Osteoblast (primary cell): ENCODE measurements around the gene HNMT. TPM values are rescaled to one million over a fixed set of nuclear protein-coding genes. Genes with fewer than 3 reads are reported as not detected.
A peak's percentile ranks its signal among the peaks of the same experiment; 100 is the strongest.

Experiments
- DNase-seq: peaks from one replicate; pipeline ENCODE4 v3.0.0; 2011; ENCODE audit warnings: low spot score, mixed read lengths; ENCODE audit not compliant: insufficient read length; ENCODE audit errors: missing footprints
- H2AFZ ChIP-seq: 2 replicates; pipeline ENCODE4 v1.6.0; 2011; ENCODE audit warnings: mild to moderate bottlenecking, low read length
- H3K27ac ChIP-seq: 2 replicates; pipeline ENCODE4 v1.5.1; 2011; ENCODE audit warnings: mild to moderate bottlenecking, low read depth, low read length, moderate library complexity
- H3K27me3 ChIP-seq: 2 replicates; pipeline ENCODE4 v1.6.0; 2012; ENCODE audit warnings: mild to moderate bottlenecking, control low read depth, inconsistent platforms, low read length, moderate library complexity; ENCODE audit not compliant: insufficient read depth
- H3K36me3 ChIP-seq: 2 replicates; pipeline ENCODE4 v1.5.1; 2011; ENCODE audit warnings: mild to moderate bottlenecking, low read length, control low read depth, moderate library complexity; ENCODE audit not compliant: insufficient read depth
- H3K4me1 ChIP-seq: 2 replicates; pipeline ENCODE4 v1.5.1; 2011; ENCODE audit warnings: mild to moderate bottlenecking, low read length, control low read depth, moderate library complexity; ENCODE audit not compliant: insufficient read depth
- H3K4me2 ChIP-seq: 2 replicates; pipeline ENCODE4 v1.6.0; 2011; ENCODE audit warnings: mild to moderate bottlenecking, low read length; ENCODE audit not compliant: insufficient read depth
- H3K4me3 ChIP-seq: fragments of 200-600 bp; sonication (generic); 3 replicates; pipeline ENCODE4 v1.5.1; 2012; ENCODE audit warnings: mild to moderate bottlenecking, low read length, inconsistent platforms; ENCODE audit not compliant: insufficient read depth
- H3K79me2 ChIP-seq: 2 replicates; pipeline ENCODE4 v1.6.0; 2012; ENCODE audit warnings: mild to moderate bottlenecking, low read length, control low read depth, inconsistent platforms; ENCODE audit not compliant: insufficient read depth
- H3K9me3 ChIP-seq: 2 replicates; pipeline ENCODE4 v1.5.1; 2011; ENCODE audit warnings: low read depth, low read length, control low read depth
- H4K20me1 ChIP-seq: 2 replicates; pipeline ENCODE4 v1.6.0; 2012; ENCODE audit warnings: mild to moderate bottlenecking, low read length, control low read depth; ENCODE audit not compliant: insufficient read depth
- total RNA-seq: library from RNA; depleted of rRNA; stranded (reverse); fragments of >200 nt; gene quantifications from 2 replicates; pipeline ENCODE4 v1.2.3, GENCODE V29; 2012
- TF ChIP-seq, protein P1 (sequence below): IDR thresholded peaks from 2 replicates; pipeline ENCODE4 v1.5.1; 2011; ENCODE audit warnings: mild to moderate bottlenecking, low read depth, low read length, moderate library complexity; ENCODE audit errors: extremely low read depth

Gene HNMT
- total RNA-seq, 1 donor: 115 TPM

DNA sequence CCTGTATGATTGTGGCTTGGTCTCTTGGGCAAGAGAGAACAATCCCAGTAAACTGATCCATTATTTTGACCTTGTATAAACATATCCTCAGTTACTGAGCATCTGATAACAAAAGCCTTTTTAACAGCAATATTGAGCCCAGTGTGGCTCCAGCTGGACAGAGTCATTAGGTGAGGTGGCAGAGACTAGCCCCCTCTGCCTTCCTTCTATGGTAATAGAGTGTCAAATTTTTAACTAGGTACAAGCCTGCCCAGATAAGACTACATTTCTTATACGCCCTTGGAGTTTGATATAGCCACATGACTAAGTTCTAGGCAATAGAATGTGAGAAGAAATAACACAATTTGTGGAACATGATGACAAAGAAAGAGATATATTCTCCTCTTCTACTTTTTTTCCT is 56.2 kb downstream of the HNMT start:
- H3K27ac ChIP-seq: no peak overlapping the region
- TF ChIP-seq, protein P1, sequence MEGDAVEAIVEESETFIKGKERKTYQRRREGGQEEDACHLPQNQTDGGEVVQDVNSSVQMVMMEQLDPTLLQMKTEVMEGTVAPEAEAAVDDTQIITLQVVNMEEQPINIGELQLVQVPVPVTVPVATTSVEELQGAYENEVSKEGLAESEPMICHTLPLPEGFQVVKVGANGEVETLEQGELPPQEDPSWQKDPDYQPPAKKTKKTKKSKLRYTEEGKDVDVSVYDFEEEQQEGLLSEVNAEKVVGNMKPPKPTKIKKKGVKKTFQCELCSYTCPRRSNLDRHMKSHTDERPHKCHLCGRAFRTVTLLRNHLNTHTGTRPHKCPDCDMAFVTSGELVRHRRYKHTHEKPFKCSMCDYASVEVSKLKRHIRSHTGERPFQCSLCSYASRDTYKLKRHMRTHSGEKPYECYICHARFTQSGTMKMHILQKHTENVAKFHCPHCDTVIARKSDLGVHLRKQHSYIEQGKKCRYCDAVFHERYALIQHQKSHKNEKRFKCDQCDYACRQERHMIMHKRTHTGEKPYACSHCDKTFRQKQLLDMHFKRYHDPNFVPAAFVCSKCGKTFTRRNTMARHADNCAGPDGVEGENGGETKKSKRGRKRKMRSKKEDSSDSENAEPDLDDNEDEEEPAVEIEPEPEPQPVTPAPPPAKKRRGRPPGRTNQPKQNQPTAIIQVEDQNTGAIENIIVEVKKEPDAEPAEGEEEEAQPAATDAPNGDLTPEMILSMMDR: no peak
- H3K4me3 ChIP-seq: no peak overlapping the region
- H2AFZ ChIP-seq: no peak overlapping the region
- peak; percentile 30 for DNase-seq
- H3K4me2 ChIP-seq: no peak overlapping the region
- no peaks in the 10 kb centered on the region for H3K79me2 ChIP-seq
- no peaks in the 10 kb centered on the region for H3K27me3 ChIP-seq
- no peaks in the 10 kb centered on the region for H4K20me1 ChIP-seq
- H3K9me3 ChIP-seq: no peaks in the 10 kb centered on the region
- H3K36me3 ChIP-seq: no peaks in the 10 kb centered on the region
- peaks cover 13% of the 10 kb centered on the region for H3K4me1 ChIP-seq

DNA sequence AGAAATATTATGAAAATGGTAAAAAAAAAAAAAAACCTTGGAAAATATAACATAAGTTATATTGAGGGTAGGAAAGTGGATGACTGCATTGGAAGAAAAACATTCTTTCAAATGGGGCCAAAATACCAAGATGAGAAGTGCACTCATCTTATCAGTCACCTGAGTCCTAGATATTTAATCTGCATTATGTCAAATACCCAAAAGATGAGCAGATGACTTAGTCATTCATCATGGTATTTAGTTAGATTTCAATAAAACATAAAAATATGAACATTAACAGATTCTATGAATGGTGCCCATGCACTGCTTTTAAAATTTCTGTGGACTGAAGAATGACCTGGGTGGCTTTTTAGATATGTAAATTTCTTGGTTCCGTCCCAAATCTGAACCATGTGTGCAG is 56.9 kb downstream of the HNMT start:
- Histone ChIP-seq H3K27me3 (no peaks in the 10 kb centered on the region), H3K27ac (no peak overlapping the region), H2AFZ (no peak overlapping the region), H3K9me3 (no peaks in the 10 kb centered on the region), H3K79me2 (no peaks in the 10 kb centered on the region), H3K4me2 (no peak overlapping the region), H4K20me1 (no peaks in the 10 kb centered on the region), H3K36me3 (no peaks in the 10 kb centered on the region), H3K4me3 (no peak overlapping the region), H3K4me1 (peaks cover 13% of the 10 kb centered on the region)
- no peak for DNase-seq
- TF ChIP-seq, protein P1: no peak

DNA sequence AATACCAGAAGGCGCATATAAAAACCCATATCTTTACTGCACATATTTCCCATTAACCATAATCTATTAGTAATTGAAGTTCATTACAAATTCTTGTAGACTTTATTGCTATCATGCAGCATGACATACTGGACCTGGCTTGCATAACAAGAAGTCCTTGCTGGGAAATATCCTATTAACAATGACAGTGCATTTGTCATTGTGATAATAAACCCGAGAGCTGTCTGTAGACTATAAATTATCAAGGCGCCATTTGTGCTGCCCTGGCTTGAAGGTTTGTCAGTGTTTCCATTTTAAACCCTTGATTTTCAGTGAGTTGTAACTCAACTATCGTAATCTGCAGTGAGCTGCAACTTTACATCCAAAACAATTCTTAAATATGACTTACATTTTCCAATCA is 59.0 kb downstream of the HNMT start:
- Histone ChIP-seq H3K9me3 (no peaks in the 10 kb centered on the region), H2AFZ (no peak overlapping the region), H3K4me2 (no peak overlapping the region), H3K36me3 (no peaks in the 10 kb centered on the region), H3K4me1 (peaks cover 13% of the 10 kb centered on the region), H4K20me1 (no peaks in the 10 kb centered on the region), H3K27me3 (no peaks in the 10 kb centered on the region), H3K4me3 (no peak overlapping the region), H3K27ac (no peak overlapping the region), H3K79me2 (no peaks in the 10 kb centered on the region)
- TF ChIP-seq, protein P1: no peak
- DNase-seq: no peak

DNA sequence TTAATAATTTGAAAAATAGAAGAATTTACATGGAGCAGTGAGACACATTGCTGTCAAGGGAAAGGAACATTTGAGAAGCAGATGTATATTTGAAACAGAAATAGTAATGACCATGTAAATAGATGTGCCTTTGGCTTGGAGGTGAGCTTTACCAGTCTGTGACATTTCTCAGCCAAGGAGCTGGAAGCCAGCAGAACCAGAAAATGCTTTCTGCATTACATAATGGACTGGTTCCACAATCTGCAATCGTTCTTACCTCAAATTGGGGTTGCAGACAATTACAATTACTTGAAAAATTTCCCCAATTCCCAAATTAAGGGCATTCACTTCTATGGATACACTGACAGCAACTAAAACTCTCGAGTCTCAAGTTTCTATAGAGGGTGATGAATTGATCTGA is 59.7 kb downstream of the HNMT start:
- Histone ChIP-seq H3K9me3 (no peaks in the 10 kb centered on the region), H4K20me1 (no peaks in the 10 kb centered on the region), H3K4me3 (no peak overlapping the region), H3K79me2 (no peaks in the 10 kb centered on the region), H3K4me2 (no peak overlapping the region), H3K36me3 (no peaks in the 10 kb centered on the region), H3K4me1 (peaks cover 15% of the 10 kb centered on the region), H2AFZ (no peak overlapping the region), H3K27me3 (no peaks in the 10 kb centered on the region), H3K27ac (no peak overlapping the region)
- DNase-seq: peak; percentile 26
- TF ChIP-seq, protein P1: no peak
